Activated naive CD8-positive, alpha-beta T cell treated with anti-CD3 and anti-CD28 coated beads, Interleukin-2, amount 50 U/mL, for 16 hours (primary cell): ENCODE measurements around the gene DYNLT2.
"Not testable (repeated sequence)": the region's sequence is repeated elsewhere in the genome, so short reads cannot be mapped to it uniquely, and the experiment has no call there.

Experiments
- DNase-seq: peaks from one replicate; pipeline ENCODE4 v3.0.0-alpha.2; 2020; ENCODE audit warnings: low read depth, low spot score

Gene DYNLT2

GRCh38 chr6:169783971-169784820 lies 32.8 kb upstream of the DYNLT2 start:
- DNase-seq: no peak

GRCh38 chr6:169783401-169783800 lies 32.0 kb upstream of the DYNLT2 start:
- no peak for DNase-seq

- DNase-seq: no peak
Observed at GRCh38 chr6:169782966-169783365, 31.6 kb upstream of the DYNLT2 start.

GRCh38 chr6:169780571-169781091 lies 29.3 kb upstream of the DYNLT2 start:
- DNase-seq: no peak

GRCh38 chr6:169779896-169780295 lies 28.5 kb upstream of the DYNLT2 start:
- no peak for DNase-seq

- DNase-seq: no peak
Observed at GRCh38 chr6:169779092-169779815, 27.9 kb upstream of the DYNLT2 start.

- DNase-seq: no peak
Observed at GRCh38 chr6:169778646-169779045, 27.3 kb upstream of the DYNLT2 start.

GRCh38 chr6:169777896-169778295 lies 26.5 kb upstream of the DYNLT2 start:
- DNase-seq: no peak

GRCh38 chr6:169776379-169776778 lies 25.0 kb upstream of the DYNLT2 start:
- DNase-seq: no peak

GRCh38 chr6:169775321-169775720 lies 23.9 kb upstream of the DYNLT2 start:
- DNase-seq: no peak

GRCh38 chr6:169774347-169774746 lies 23.0 kb upstream of the DYNLT2 start:
- DNase-seq: no peak

GRCh38 chr6:169766921-169767736 lies 15.8 kb upstream of the DYNLT2 start:
- no peak for DNase-seq

GRCh38 chr6:169766232-169766631 lies 14.9 kb upstream of the DYNLT2 start:
- DNase-seq: no peak

- DNase-seq: not testable (repeated sequence)
Observed at GRCh38 chr6:169765789-169766188, 14.4 kb upstream of the DYNLT2 start.

- no peak for DNase-seq
Observed at GRCh38 chr6:169763881-169764280, 12.5 kb upstream of the DYNLT2 start.

GRCh38 chr6:169763308-169763707 lies 11.9 kb upstream of the DYNLT2 start:
- DNase-seq: no peak

GRCh38 chr6:169755162-169755561 lies 3.8 kb upstream of the DYNLT2 start:
- DNase-seq: no peak

- no peak for DNase-seq
Observed at GRCh38 chr6:169752074-169752623, 777 bp upstream of the DYNLT2 start.

GRCh38 chr6:169746556-169746955 lies 4.8 kb downstream of the DYNLT2 start:
- DNase-seq: no peak

- no peak for DNase-seq
Observed at GRCh38 chr6:169745405-169745804, 6.0 kb downstream of the DYNLT2 start.

GRCh38 chr6:169741344-169741743 lies 10.0 kb downstream of the DYNLT2 start:
- DNase-seq: no peak
